ENCODE measurements around the gene SKP1. TPM values are rescaled to one million over a fixed set of nuclear protein-coding genes. Genes with fewer than 3 reads are reported as not detected.
A peak's percentile ranks its signal among the peaks of the same experiment; 100 is the strongest.

The SKP1 gene
- total and polyA plus RNA-seq, 9 of the 15 experiments (the other 6 are each of a cell fraction or from before 2014, with no cell fraction given): 301 to 2,109 (median 639) TPM

DNA sequence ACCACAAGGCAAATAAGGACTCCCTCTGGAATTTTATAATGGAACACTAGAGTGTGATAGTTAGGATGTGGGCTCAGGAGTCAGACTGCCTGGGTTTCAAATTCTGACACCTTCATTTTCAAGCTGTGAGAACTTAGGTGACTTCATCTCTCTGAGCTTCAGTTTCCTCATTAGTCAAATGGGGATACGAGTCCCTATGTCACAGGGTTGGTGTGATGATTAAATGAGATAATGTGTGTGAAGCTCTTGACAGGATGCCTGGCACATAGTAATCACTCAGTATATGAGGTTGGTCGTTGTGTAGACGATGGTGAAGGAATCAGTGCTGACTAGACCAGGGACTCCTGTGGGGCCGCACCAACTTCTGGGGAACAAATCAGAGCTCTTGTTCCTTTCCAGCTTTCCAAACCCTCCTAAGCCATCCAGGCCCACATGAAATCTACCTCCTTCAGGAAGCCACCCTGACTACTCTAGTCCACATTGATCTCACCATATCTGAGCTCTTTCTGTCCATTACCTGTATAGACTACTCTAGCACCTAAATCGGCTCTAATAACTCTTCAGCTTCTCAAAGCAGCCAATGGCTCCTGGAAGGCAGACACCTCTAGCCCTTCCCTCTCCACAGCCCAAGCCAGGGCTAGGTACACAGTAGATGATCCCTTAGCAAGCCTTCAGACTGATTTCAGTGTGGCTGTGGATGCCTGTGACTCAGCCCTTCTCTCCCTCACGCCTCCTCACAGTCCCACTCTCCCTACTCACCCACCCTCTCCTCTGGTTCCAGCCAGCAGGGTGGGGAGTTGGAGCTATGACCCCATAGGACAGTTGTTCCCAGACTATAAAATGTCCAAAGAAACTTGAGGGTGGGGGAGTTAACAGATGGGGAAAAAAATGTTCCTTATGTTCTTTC is 64.8 kb downstream of the SKP1 start (continued):
- no peak for TF ChIP-seq ZNF316 (IDR thresholded peaks at IDR 0.05)
- TF ChIP-seq, protein P1, sequence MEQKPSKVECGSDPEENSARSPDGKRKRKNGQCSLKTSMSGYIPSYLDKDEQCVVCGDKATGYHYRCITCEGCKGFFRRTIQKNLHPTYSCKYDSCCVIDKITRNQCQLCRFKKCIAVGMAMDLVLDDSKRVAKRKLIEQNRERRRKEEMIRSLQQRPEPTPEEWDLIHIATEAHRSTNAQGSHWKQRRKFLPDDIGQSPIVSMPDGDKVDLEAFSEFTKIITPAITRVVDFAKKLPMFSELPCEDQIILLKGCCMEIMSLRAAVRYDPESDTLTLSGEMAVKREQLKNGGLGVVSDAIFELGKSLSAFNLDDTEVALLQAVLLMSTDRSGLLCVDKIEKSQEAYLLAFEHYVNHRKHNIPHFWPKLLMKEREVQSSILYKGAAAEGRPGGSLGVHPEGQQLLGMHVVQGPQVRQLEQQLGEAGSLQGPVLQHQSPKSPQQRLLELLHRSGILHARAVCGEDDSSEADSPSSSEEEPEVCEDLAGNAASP (IDR thresholded peaks at IDR 0.05): no peak
- TF ChIP-seq, protein P2, sequence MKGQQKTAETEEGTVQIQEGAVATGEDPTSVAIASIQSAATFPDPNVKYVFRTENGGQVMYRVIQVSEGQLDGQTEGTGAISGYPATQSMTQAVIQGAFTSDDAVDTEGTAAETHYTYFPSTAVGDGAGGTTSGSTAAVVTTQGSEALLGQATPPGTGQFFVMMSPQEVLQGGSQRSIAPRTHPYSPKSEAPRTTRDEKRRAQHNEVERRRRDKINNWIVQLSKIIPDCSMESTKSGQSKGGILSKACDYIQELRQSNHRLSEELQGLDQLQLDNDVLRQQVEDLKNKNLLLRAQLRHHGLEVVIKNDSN (CRISPR knock-in tag; IDR thresholded peaks at IDR 0.05): no peak
- no peak for TF ChIP-seq LARP7 (IDR thresholded peaks at IDR 0.05)
- no peak for TF ChIP-seq SUPT5H (IDR thresholded peaks at IDR 0.05)
- peak; percentile 24 for TF ChIP-seq NEUROD1 (IDR thresholded peaks at IDR 0.05; ENCODE audit: borderline replicate concordance, low read depth, low read length, partially characterized antibody)
- no peak for TF ChIP-seq TGIF2 (CRISPR knock-in tag; IDR thresholded peaks at IDR 0.05)
- 0 out of 2 replicates have a peak, but pooled peaks have one; percentile 8 for TF ChIP-seq MAFG (tag; conservative IDR thresholded peaks at IDR 0.05)
- TF ChIP-seq NFE2 (IDR thresholded peaks at IDR 0.05; ENCODE audit: low read depth): peak; percentile 71
- TF ChIP-seq, protein P3, sequence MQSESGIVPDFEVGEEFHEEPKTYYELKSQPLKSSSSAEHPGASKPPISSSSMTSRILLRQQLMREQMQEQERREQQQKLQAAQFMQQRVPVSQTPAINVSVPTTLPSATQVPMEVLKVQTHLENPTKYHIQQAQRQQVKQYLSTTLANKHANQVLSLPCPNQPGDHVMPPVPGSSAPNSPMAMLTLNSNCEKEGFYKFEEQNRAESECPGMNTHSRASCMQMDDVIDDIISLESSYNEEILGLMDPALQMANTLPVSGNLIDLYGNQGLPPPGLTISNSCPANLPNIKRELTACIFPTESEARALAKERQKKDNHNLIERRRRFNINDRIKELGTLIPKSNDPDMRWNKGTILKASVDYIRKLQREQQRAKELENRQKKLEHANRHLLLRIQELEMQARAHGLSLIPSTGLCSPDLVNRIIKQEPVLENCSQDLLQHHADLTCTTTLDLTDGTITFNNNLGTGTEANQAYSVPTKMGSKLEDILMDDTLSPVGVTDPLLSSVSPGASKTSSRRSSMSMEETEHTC (IDR thresholded peaks at IDR 0.05): no peak
- TF ChIP-seq HDAC3 (IDR thresholded peaks at IDR 0.05; ENCODE audit: borderline replicate concordance, partially characterized antibody): no peak
- no peak for TF ChIP-seq ZNF584 (CRISPR knock-in tag; IDR thresholded peaks at IDR 0.05; ENCODE audit: low read depth)
- TF ChIP-seq ZNF696 (CRISPR knock-in tag; conservative IDR thresholded peaks at IDR 0.05): no peak
- peak; percentile 54 for TF ChIP-seq FOSL1 (tag; conservative IDR thresholded peaks at IDR 0.05)
- no peak for TF ChIP-seq JUN (IDR thresholded peaks at IDR 0.05; ENCODE audit: borderline replicate concordance, low read depth, low read length)
- no peak for TF ChIP-seq JUN (CRISPR knock-in tag; IDR thresholded peaks at IDR 0.05; ENCODE audit: borderline replicate concordance)

Measured in K562 (cell line).